Heart left ventricle (tissue), 13 donors: ENCODE results near the gene TYW1.

ENCODE experiments used
- CTCF ChIP-seq, 12 donors: fragments of 200-600 bp; sonication (generic) in 4 of 12; IDR thresholded peaks; one replicate each; pipeline versions ENCODE4 v1.5.0 to v1.8.0; 2018 to 2022; ENCODE audit warnings: antibody characterized with exemption in 12 of 12, mild to moderate bottlenecking in 5 of 12
- POLR2A ChIP-seq, 2 donors: fragments of 450-650 bp; IDR thresholded peaks; one replicate each; pipeline ENCODE4 v1.6.1; 2017; ENCODE audit warnings: antibody characterized with exemption in 2 of 2, mild to moderate bottlenecking in 2 of 2, moderate library complexity in 2 of 2
- donor health status: ischemic (EF 13 %, LVEDD 7.1; RV severe dilation, severe dysfunction).
- donor health status: DM: no; HTN: yes; CAD: no.
- donor health status: DM: no; HTN: no; CAD: no.
- donor health status: ischemic (EF 25% LVEDD 6.9; RV normal size, moderate dysfunction).
- donor health status: ischemic (EF 25% LVEDD 5.7; RV mildly dilated, moderate dysfunction).
- donor health status: ischemic (EF 35%, LVEDD 5.7; RV mildly dilated, moderate dysfunction).
- donor health status: nonischemic (EF 11% LVEDD 7.7; RV severe dilation, severe dysfunction).
- donor health status: DM: yes; HTN: yes; CAD: no.
- donor health status: PGD.
- donor health status: ischemic (EF 29% LVEDD 5.4; RV normal size, mild dysfunction).
- donor health status: nonischemic (EF 23%, LVEDD 6.1; RV moderate dilation, normal function).

- TF ChIP-seq CTCF (IDR thresholded peaks at IDR 0.05): no peak
- TF ChIP-seq POLR2A (IDR thresholded peaks at IDR 0.05): no peak
Observed at GRCh38 chr7:66970310-66970709, 26.3 kb upstream of the TYW1 start.
